PC-9 (cell line): ENCODE data around the gene FOS. TPM values are rescaled to one million over a fixed set of nuclear protein-coding genes. Genes with fewer than 3 reads are reported as not detected.
"Not testable (repeated sequence)": the region's sequence is repeated elsewhere in the genome, so short reads cannot be mapped to it uniquely, and the experiment has no call there.

Source experiments
- BruUV-seq: library from RNA; stranded (reverse); fragments of 400-500 nt; replicated peaks from 2 replicates; lab custom pipeline; 2021; lab: Mats Ljungman, UMichigan
- CTCF ChIA-PET: fragments of 300-600 bp; sonication (Branson Sonifier 250); formaldehyde crosslinking; loops from one replicate; lab custom pipeline; 2022; ENCODE audit warnings: antibody characterized with exemption; lab: Charles Lee
- POLR2A ChIA-PET: fragments of 300-600 bp; sonication (Branson Sonifier 250); formaldehyde crosslinking; loops from one replicate; lab custom pipeline; 2022; ENCODE audit warnings: antibody characterized with exemption; ENCODE audit not compliant: unreplicated experiment; lab: Charles Lee
- DNase-seq, 2 experiments: peaks; one replicate each; pipeline versions ENCODE4 v3.0.0 to v3.0.0-alpha.2; 2015 to 2022; ENCODE audit warnings: mixed read lengths in 1 of 2
- H2AFZ ChIP-seq: fragments of 200-600 bp; sonication (generic); 2 replicates; pipeline ENCODE4 v1.8.1; 2017; ENCODE audit warnings: antibody characterized with exemption
- H3F3A ChIP-seq: fragments of 200-600 bp; sonication (generic); 2 replicates; pipeline ENCODE4 v1.8.1; 2017; ENCODE audit warnings: antibody characterized with exemption, mild to moderate bottlenecking, low read depth; ENCODE audit not compliant: insufficient read depth
- H3K27ac ChIP-seq: fragments of 200-600 bp; sonication (generic); 2 replicates; pipeline ENCODE4 v1.6.1; 2016; ENCODE audit warnings: mixed run types
- H3K27me3 ChIP-seq: fragments of 200-600 bp; sonication (generic); 2 replicates; pipeline ENCODE4 v1.6.1; 2016; ENCODE audit warnings: low read depth, mixed run types; ENCODE audit not compliant: insufficient read depth
- H3K36me3 ChIP-seq: fragments of 200-600 bp; sonication (generic); 2 replicates; pipeline ENCODE4 v1.6.1; 2016; ENCODE audit warnings: low read depth, mixed run types
- H3K4me1 ChIP-seq: fragments of 200-600 bp; sonication (generic); replicated peaks from 2 replicates; pipeline ENCODE4 v1.6.1; 2016; ENCODE audit warnings: mixed run types; ENCODE audit not compliant: insufficient read depth
- H3K4me2 ChIP-seq: fragments of 200-600 bp; sonication (generic); 2 replicates; pipeline ENCODE4 v1.6.1; 2017; ENCODE audit warnings: mixed run types
- H3K4me3 ChIP-seq: fragments of 200-600 bp; sonication (generic); 2 replicates; pipeline ENCODE4 v1.6.1; 2016; ENCODE audit warnings: mixed run types
- H3K79me2 ChIP-seq: fragments of 200-600 bp; sonication (generic); 2 replicates; pipeline ENCODE4 v1.6.1; 2017; ENCODE audit warnings: low read depth, mixed run types
- H3K9me2 ChIP-seq: fragments of 200-600 bp; sonication (generic); 2 replicates; pipeline ENCODE4 v1.8.1; 2017; ENCODE audit warnings: mild to moderate bottlenecking; ENCODE audit not compliant: insufficient read depth
- H3K9me3 ChIP-seq: fragments of 200-600 bp; sonication (generic); 2 replicates; pipeline ENCODE4 v1.8.1; 2016; ENCODE audit warnings: low read depth; ENCODE audit not compliant: insufficient read depth
- H4K20me1 ChIP-seq: fragments of 200-600 bp; sonication (generic); 2 replicates; pipeline ENCODE4 v1.8.1; 2017; ENCODE audit not compliant: insufficient read depth
- EZH2 ChIP-seq: fragments of 200-600 bp; sonication (generic); IDR thresholded peaks from 2 replicates; pipeline ENCODE4 v1.8.0; 2017; ENCODE audit warnings: antibody characterized with exemption, low read depth
- intact Hi-C: fragments of 100-400 bp; cut with micrococcal nuclease; formaldehyde crosslinking; loops from one replicate; pipeline ENCODE4 v1.10.0; 2022; ENCODE audit not compliant: unreplicated experiment
- total RNA-seq: library from RNA; stranded (reverse); gene quantifications from 2 replicates; pipeline ENCODE4 v1.2.3, GENCODE V29; 2021
- TF ChIP-seq, protein P1 (sequence below): fragments of 200-600 bp; sonication (generic); conservative IDR thresholded peaks from 2 replicates; pipeline ENCODE4 v1.6.1; 2017; ENCODE audit warnings: mixed run types, antibody characterized with exemption, mild to moderate bottlenecking, moderate library complexity

Gene FOS
- total RNA-seq, 1 experiment from 2014 or later, result 84.6 TPM

- Histone ChIP-seq H3K4me3 (no peak overlapping the region), H3K9me3 (no peaks in the 10 kb centered on the region), H3K4me1 (peaks cover 15% of the 10 kb centered on the region), H3K4me2 (no peak overlapping the region), H3K9me2 (no peaks in the 10 kb centered on the region), H3K27ac (no peak overlapping the region), H3K27me3 (no peaks in the 10 kb centered on the region), H4K20me1 (no peaks in the 10 kb centered on the region), H3F3A (peaks cover 8% of the 10 kb centered on the region; the same call in 1 of the 2 replicates), H2AFZ (no peak overlapping the region; the same call in 1 of the 2 replicates), H3K79me2 (no peaks in the 10 kb centered on the region), H3K36me3 (no peaks in the 10 kb centered on the region)
- DNase-seq, result peak; percentile 64 to 67
- ChIA-PET CTCF (interaction anchor here (0.7 to 1.9 kb wide), 4 partner anchors 108 to 253 kb away, joined by 3 to 24 read pairs (median 8); no protein-coding TSS in a partner anchor), POLR2A (no interaction called here)
- no TSS peak for BruUV-seq
- intact Hi-C loops, result loop anchor here (1.0 to 10.0 kb wide), 12 partner anchors 146 to 1338 kb away; no protein-coding TSS in a partner anchor
- TF ChIP-seq, protein P1, sequence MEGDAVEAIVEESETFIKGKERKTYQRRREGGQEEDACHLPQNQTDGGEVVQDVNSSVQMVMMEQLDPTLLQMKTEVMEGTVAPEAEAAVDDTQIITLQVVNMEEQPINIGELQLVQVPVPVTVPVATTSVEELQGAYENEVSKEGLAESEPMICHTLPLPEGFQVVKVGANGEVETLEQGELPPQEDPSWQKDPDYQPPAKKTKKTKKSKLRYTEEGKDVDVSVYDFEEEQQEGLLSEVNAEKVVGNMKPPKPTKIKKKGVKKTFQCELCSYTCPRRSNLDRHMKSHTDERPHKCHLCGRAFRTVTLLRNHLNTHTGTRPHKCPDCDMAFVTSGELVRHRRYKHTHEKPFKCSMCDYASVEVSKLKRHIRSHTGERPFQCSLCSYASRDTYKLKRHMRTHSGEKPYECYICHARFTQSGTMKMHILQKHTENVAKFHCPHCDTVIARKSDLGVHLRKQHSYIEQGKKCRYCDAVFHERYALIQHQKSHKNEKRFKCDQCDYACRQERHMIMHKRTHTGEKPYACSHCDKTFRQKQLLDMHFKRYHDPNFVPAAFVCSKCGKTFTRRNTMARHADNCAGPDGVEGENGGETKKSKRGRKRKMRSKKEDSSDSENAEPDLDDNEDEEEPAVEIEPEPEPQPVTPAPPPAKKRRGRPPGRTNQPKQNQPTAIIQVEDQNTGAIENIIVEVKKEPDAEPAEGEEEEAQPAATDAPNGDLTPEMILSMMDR, result peak; percentile 77
- TF ChIP-seq EZH2, result no peak
Measured at GRCh38 chr14:75306927-75307699, 28.5 kb downstream of the FOS start.

GRCh38 chr14:75307700-75308379 is 29.2 kb downstream of the FOS start:
- Histone ChIP-seq H3K36me3 (no peaks in the 10 kb centered on the region), H3K4me1 (peaks cover 15% of the 10 kb centered on the region), H3K27ac (no peak overlapping the region), H3K4me2 (no peak overlapping the region), H3K27me3 (no peaks in the 10 kb centered on the region), H4K20me1 (no peaks in the 10 kb centered on the region), H3K9me2 (no peaks in the 10 kb centered on the region), H3K9me3 (no peaks in the 10 kb centered on the region), H3F3A (peaks cover 8% of the 10 kb centered on the region; the same call in 1 of the 2 replicates), H3K79me2 (no peaks in the 10 kb centered on the region), H3K4me3 (no peak overlapping the region), H2AFZ (no peak overlapping the region; the same call in 1 of the 2 replicates)
- peak; percentile 77 to 97 for DNase-seq
- no TSS peak for BruUV-seq
- CTCF ChIA-PET, result interaction anchor here (0.6 to 2.4 kb wide), 17 partner anchors 93 to 675 kb away, joined by 3 to 28 read pairs (median 3); no protein-coding TSS in a partner anchor
- TF ChIP-seq, protein P1, result peak; percentile 99
- TF ChIP-seq EZH2, result no peak
- POLR2A ChIA-PET, result interaction anchor here (0.6 kb wide), 2 partner anchors 182 to 271 kb away, joined by 5 read pairs; partner anchors contain the start of gene FLVCR2
- intact Hi-C loops, result loop anchor here (1.0 to 10.0 kb wide), 13 partner anchors 119 to 1337 kb away; no protein-coding TSS in a partner anchor

- H3K27me3 ChIP-seq, H3K9me3 ChIP-seq, H3K27ac ChIP-seq, H3F3A ChIP-seq, H3K79me2 ChIP-seq, DNase-seq, BruUV-seq, H2AFZ ChIP-seq, POLR2A ChIA-PET, H3K4me3 ChIP-seq, H4K20me1 ChIP-seq, H3K9me2 ChIP-seq, H3K36me3 ChIP-seq, H3K4me2 ChIP-seq: not testable (repeated sequence)
- CTCF ChIA-PET, result interaction anchor here (0.6 to 2.4 kb wide), 11 partner anchors 16 to 523 kb away, joined by 3 to 28 read pairs (median 8); no protein-coding TSS in a partner anchor
- intact Hi-C loops, result loop anchor here (1.0 to 10.0 kb wide), 4 partner anchors 118 to 1336 kb away; no protein-coding TSS in a partner anchor
- H3K4me1 ChIP-seq, result peaks cover 12% of the 10 kb centered on the region
Measured at GRCh38 chr14:75308991-75309390, 30.4 kb downstream of the FOS start.

DNA sequence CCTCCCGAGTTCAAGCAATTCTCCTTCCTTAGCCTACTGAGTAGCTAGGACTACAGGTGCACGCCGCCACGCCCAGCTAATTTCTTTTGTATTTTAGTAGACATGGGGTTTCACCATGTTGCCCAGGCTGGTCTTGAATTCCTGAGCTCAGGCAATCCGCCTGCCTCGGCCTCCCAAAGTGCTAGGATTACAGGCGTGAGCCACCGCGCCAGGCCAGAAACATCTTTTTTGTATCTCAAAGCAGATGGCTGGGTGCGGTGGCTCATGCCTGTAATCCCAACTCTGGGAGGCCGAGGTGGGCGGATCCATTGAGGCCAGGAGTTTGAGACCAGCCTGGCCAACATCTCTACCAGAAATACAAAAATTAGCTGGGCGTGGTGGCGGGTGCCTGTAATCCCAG is 30.9 kb downstream of the FOS start:
- not testable (repeated sequence) for H3K4me2 ChIP-seq, H3K9me2 ChIP-seq, H4K20me1 ChIP-seq, H3K36me3 ChIP-seq, H3F3A ChIP-seq, H3K9me3 ChIP-seq, DNase-seq, H2AFZ ChIP-seq, H3K27me3 ChIP-seq, H3K79me2 ChIP-seq, BruUV-seq, H3K27ac ChIP-seq, H3K4me3 ChIP-seq
- peaks cover 16% of the 10 kb centered on the region for H3K4me1 ChIP-seq
- POLR2A ChIA-PET, result interaction anchor here (0.6 kb wide), 1 partner anchor 54 kb away, joined by 3 read pairs; no protein-coding TSS in a partner anchor
- CTCF ChIA-PET, result interaction anchor here (0.6 to 2.4 kb wide), 9 partner anchors 17 to 522 kb away, joined by 3 to 28 read pairs (median 9); no protein-coding TSS in a partner anchor
- intact Hi-C loops, result loop anchor here (5.0 to 10.0 kb wide), 3 partner anchors 365 to 1335 kb away; no protein-coding TSS in a partner anchor
